ENCODE data around the gene PPP1R14D.

Gene PPP1R14D

GRCh38 chr15:40767838-40768500, 60.5 kb downstream of the PPP1R14D start:
- Histone ChIP-seq H3K9me3 (ENCODE audit: control insufficient read depth, insufficient read depth, low read length) (no peaks in the 10 kb centered on the region), H3K9ac (ENCODE audit: low read depth, low read length) (no peak overlapping the region), H3K4me3 (ENCODE audit: low read depth, low read length) (no peak overlapping the region), H3K27me3 (ENCODE audit: control insufficient read depth, insufficient read depth, low read length) (no peaks in the 10 kb centered on the region), H3K27ac (ENCODE audit: low read depth, low read length) (no peak overlapping the region), H3K4me1 (ENCODE audit: control insufficient read depth, insufficient read depth, low read length) (peaks cover 28% of the 10 kb centered on the region), H3K36me3 (ENCODE audit: control insufficient read depth, insufficient read depth, low read length) (peaks cover 11% of the 10 kb centered on the region)

- Histone ChIP-seq H3K9me3 (ENCODE audit: control insufficient read depth, insufficient read depth, low read length) (no peaks in the 10 kb centered on the region), H3K4me1 (ENCODE audit: control insufficient read depth, insufficient read depth, low read length) (peaks cover 28% of the 10 kb centered on the region), H3K36me3 (ENCODE audit: control insufficient read depth, insufficient read depth, low read length) (peaks cover 6% of the 10 kb centered on the region), H3K27ac (ENCODE audit: low read depth, low read length) (peak overlapping the region; percentile 11), H3K4me3 (ENCODE audit: low read depth, low read length) (no peak overlapping the region), H3K27me3 (ENCODE audit: control insufficient read depth, insufficient read depth, low read length) (0 out of 2 replicates have a peak, but pooled peaks cover 3% of the 10 kb centered on the region), H3K9ac (ENCODE audit: low read depth, low read length) (no peak overlapping the region)
Measured at GRCh38 chr15:40766906-40767837, 61.3 kb downstream of the PPP1R14D start.

GRCh38 chr15:40766194-40766815, 62.2 kb downstream of the PPP1R14D start:
- peaks cover 28% of the 10 kb centered on the region for H3K4me1 ChIP-seq (ENCODE audit: control insufficient read depth, insufficient read depth, low read length)
- H3K36me3 ChIP-seq (ENCODE audit: control insufficient read depth, insufficient read depth, low read length): peaks cover 4% of the 10 kb centered on the region
- no peak overlapping the region for H3K4me3 ChIP-seq (ENCODE audit: low read depth, low read length)
- H3K9ac ChIP-seq (ENCODE audit: low read depth, low read length): no peak overlapping the region
- peak overlapping the region; percentile 56 for H3K27ac ChIP-seq (ENCODE audit: low read depth, low read length)
- H3K9me3 ChIP-seq (ENCODE audit: control insufficient read depth, insufficient read depth, low read length): no peaks in the 10 kb centered on the region
- H3K27me3 ChIP-seq (ENCODE audit: control insufficient read depth, insufficient read depth, low read length): 0 out of 2 replicates have a peak, but pooled peaks cover 3% of the 10 kb centered on the region
